ENCODE measurements around the gene MGRN1. TPM values are rescaled to one million over a fixed set of nuclear protein-coding genes. Genes with fewer than 3 reads are reported as not detected.

Gene MGRN1
- total RNA-seq, 1 experiment from 2014 or later: 13.3 TPM

- in situ Hi-C loops (cut with HindIII; ENCODE audit: low sequenced_read_pairs): loop anchor here (25.0 kb wide), 1 partner anchor 180 kb away; no protein-coding TSS in a partner anchor
- peak; percentile 27 for DNase-seq (ENCODE audit: low spot score)
Observed at GRCh38 chr16:4692460-4693295, 68.1 kb downstream of the MGRN1 start.

DNA sequence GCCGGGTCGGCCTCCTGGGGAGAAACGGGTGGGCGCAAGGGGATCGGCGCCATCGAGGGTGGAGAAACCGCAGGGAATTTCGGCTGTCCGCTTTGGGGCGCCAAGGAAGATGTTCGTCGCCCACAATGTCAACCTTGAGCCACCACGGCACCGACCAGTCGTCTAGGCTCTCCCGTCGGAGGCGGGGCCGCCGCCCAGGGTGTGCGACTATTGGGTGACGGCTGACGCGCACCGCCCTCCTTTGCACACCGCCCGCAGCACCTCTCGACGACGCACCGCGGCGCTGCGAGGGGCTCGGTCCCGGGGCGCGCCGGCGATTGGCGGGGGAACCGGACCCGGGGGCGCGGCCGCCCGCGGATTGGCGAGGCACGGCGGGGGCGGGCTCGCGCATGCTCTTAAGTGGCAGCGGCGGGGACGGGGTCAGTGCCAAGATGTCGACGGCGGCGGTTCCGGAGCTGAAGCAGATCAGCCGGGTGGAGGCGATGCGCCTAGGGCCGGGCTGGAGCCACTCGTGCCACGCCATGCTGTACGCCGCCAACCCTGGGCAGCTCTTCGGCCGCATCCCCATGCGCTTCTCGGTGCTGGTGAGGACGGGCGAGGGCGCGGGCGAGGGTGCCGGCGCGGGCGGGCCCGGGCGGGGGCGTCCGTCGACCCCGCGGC lies 68.8 kb downstream of the MGRN1 start, which contains the start of gene NUDT16L1:
Gene NUDT16L1 (plus strand): TSS at position 267 of the 660 bp plus-strand sequence. CDS start 165 bp downstream, at position 432.
- in situ Hi-C loops (cut with HindIII; ENCODE audit: low sequenced_read_pairs): loop anchor here (25.0 kb wide), 1 partner anchor 181 kb away; no protein-coding TSS in a partner anchor
- DNase-seq (ENCODE audit: low spot score): peak; percentile 97

- in situ Hi-C loops (cut with HindIII; ENCODE audit: low sequenced_read_pairs): loop anchor here (25.0 kb wide), 1 partner anchor 182 kb away; no protein-coding TSS in a partner anchor
- DNase-seq (ENCODE audit: low spot score): no peak
Observed at GRCh38 chr16:4693956-4694641, 69.5 kb downstream of the MGRN1 start.

DNA sequence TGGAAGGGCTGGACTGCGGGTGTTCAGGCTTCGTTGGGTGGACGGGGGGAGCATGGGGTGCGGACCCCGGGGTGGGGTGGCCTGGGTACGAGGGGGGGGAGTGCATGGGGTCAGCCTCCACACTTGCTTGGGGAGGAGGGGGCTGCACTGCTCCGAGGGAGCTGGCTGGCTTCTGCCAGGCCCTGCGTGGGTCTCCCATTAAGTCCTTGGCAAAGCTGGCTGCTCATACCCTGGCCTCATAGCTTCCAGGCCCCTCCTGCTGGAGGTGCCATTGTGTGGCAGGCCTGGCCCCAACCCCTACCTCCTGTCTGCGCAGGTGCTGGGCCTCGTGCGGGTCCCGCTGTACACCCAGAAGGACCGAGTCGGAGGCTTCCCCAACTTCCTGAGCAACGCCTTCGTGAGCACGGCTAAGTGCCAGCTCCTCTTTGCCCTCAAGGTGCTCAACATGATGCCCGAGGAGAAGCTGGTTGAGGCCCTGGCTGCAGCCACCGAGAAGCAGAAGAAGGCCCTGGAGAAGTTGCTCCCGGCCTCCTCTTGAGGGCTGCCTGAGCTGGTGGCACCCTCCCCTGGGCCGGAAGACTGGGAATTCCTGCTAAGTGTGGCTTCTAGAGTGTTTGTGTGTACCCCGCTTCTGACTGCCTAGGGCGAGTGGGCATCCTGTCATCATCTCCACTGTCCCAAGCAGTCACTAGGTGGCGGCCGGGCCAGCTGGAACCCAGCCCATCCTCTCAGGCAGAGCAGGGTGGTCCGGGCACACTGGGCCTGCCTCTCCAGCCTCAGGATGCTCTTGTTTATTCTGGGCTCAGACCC lies 70.2 kb downstream of the MGRN1 start:
- in situ Hi-C loops (cut with HindIII; ENCODE audit: low sequenced_read_pairs): loop anchor here (25.0 kb wide), 1 partner anchor 183 kb away; no protein-coding TSS in a partner anchor
- DNase-seq (ENCODE audit: low spot score): peak; percentile 45

- DNase-seq (ENCODE audit: low spot score): no peak
- in situ Hi-C loops (cut with HindIII; ENCODE audit: low sequenced_read_pairs): loop anchor here (25.0 kb wide), 1 partner anchor 183 kb away; no protein-coding TSS in a partner anchor
Observed at GRCh38 chr16:4695473-4696171, 71.0 kb downstream of the MGRN1 start.

DNA sequence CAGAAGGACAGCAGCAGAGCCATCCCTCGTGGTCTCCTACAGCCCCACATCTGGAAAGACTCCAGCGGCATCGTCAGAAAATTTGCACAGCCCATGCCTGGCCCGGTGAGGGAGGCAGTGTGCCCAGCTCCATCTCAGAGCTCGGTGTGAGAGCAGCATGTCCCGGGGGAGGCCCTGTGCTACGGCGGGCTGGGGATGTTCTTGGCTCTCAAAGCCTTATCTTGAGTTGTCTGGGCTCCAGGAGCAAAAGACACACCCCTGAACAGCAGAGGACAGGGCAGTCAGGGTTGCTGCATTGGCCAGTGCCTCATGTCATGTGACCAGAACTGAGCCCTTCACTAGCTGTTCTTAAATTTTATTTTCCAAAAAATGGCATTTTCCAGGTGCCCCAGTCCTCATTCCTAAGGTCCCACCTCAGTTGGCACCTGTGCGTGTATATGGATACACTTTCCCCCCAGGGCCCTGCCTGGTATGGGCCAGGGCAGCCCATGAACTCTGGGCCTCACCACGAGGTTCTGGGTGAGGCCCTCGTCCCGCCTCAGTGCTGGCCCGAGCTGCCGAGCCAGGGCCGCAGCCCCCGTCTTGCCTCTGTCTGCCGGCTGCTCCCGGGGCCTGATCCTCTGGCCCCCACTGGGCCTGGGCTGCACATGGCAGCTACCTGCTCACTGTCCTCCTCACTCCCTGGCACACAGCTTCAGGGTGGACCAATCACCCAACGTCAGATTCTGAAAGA lies 71.7 kb downstream of the MGRN1 start:
- no peak for DNase-seq (ENCODE audit: low spot score)
- in situ Hi-C loops (cut with HindIII; ENCODE audit: low sequenced_read_pairs): loop anchor here (25.0 kb wide), 1 partner anchor 184 kb away; no protein-coding TSS in a partner anchor

- DNase-seq (ENCODE audit: low spot score): no peak
- in situ Hi-C loops (cut with HindIII; ENCODE audit: low sequenced_read_pairs): loop anchor here (25.0 kb wide), 1 partner anchor 185 kb away; no protein-coding TSS in a partner anchor
Observed at GRCh38 chr16:4696905-4697847, 72.5 kb downstream of the MGRN1 start.

DNA sequence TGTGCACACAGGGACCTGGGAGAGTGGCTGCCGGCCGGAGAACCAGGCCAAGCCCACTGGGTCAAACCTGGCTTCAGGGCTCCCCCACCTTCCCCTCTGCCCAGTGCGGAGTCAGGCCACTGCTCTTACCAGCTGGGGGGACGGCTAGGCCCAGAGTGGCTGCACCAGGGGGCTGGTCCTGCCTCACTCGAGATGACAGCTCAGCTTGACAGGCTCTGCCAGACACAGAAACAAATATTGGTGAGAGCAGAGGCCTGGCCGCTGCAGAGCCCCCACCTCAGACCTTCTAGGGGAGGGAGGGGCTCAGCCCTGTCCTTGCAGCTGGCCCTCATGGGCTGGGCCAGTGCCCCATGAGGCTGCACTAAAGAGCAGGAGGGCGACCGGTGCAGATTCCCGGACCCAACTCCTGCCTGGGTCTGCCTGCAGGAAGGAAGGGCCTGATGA lies 73.2 kb downstream of the MGRN1 start:
- in situ Hi-C loops (cut with HindIII; ENCODE audit: low sequenced_read_pairs): loop anchor here (25.0 kb wide), 1 partner anchor 186 kb away; no protein-coding TSS in a partner anchor
- no peak for DNase-seq (ENCODE audit: low spot score)

DNA sequence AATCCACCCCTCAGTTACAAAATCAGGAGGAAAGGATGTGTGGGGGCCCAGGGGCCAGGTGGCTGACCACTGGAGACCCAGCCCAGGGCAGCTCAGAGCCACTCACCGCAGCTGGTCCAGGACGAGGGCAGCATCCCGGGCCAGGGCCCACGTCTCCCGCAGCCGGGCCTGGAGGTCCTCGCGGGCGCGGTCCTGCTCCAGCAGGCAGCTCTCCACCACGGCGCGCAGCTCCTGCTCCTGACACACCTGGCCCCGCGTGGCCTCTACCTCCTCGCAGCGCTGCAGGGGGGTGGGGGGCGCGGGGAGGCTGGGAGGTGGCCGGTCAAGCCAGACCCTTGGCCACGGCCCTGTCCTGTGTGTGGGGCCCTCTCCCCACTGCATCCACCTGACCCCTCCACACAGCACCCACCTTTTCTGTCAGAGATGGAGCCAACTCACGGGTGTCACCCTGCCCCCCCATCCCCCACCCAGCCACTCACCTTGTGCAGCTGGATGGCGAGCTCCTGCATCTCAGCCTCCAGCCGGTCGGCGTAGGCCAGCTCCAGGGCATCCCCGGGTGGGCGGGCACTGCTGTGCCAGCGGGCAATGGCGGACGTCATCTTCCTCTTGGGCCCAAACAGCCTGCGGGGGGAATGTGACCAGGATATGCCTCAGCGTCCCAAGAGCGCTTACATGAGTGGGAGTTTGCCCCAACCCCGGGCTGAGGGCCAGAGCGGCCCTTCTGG lies 73.9 kb downstream of the MGRN1 start:
- in situ Hi-C loops (cut with HindIII; ENCODE audit: low sequenced_read_pairs): loop anchor here (25.0 kb wide), 1 partner anchor 186 kb away; no protein-coding TSS in a partner anchor
- DNase-seq (ENCODE audit: low spot score): no peak

DNA sequence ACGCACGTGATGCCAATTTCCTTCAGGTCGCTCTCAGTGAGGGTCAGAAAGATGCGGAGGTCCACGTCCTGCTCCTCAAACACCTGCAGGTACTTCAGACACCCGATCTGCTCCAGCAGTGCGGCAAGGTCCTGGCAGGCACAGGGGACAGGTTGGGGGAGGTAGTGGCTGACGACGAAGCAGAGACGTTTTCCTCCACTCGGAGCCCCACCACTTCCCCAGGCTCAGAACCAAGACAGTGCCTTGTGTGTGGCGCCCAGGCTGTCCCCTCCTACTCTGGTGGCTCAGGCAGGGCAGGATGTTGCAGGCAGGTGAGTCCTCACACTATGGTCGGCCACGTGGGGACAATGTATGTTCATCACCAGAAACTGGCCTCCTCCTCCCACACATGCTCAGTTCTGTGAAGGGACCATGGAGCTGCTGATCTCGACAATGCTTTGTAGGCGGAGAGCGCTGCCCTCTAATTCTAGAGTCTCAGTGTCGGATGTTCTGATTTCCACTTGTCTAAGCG lies 74.5 kb downstream of the MGRN1 start:
- in situ Hi-C loops (cut with HindIII; ENCODE audit: low sequenced_read_pairs): loop anchor here (25.0 kb wide), 1 partner anchor 187 kb away; no protein-coding TSS in a partner anchor
- DNase-seq (ENCODE audit: low spot score): no peak

- no peak for DNase-seq (ENCODE audit: low spot score)
- in situ Hi-C loops (cut with HindIII; ENCODE audit: low sequenced_read_pairs): no loop called here
Observed at GRCh38 chr16:4700380-4700996, 75.9 kb downstream of the MGRN1 start.

- DNase-seq (ENCODE audit: low spot score): peak; percentile 66
- in situ Hi-C loops (cut with HindIII; ENCODE audit: low sequenced_read_pairs): no loop called here
Observed at GRCh38 chr16:4700997-4701743, 76.5 kb downstream of the MGRN1 start.

GRCh38 chr16:4701791-4702465 lies 77.3 kb downstream of the MGRN1 start:
- in situ Hi-C loops (cut with HindIII; ENCODE audit: low sequenced_read_pairs): no loop called here
- no peak for DNase-seq (ENCODE audit: low spot score)

- in situ Hi-C loops (cut with HindIII; ENCODE audit: low sequenced_read_pairs): no loop called here
- no peak for DNase-seq (ENCODE audit: low spot score)
Observed at GRCh38 chr16:4702466-4702808, 77.8 kb downstream of the MGRN1 start.
